ENCODE results near the gene SLC36A3.

SLC36A3 gene

GRCh38 chr5:151317871-151318270 is 14.3 kb upstream of the SLC36A3 start:
- Histone ChIP-seq H4K20me1 (ENCODE audit: insufficient read depth, low read length) (no peaks in the 10 kb centered on the region), H2AFZ (ENCODE audit: low read length) (no peak overlapping the region), H3K36me3 (replicated peaks; ENCODE audit: insufficient read depth, low read length) (no peaks in the 10 kb centered on the region), H3K27ac (ENCODE audit: low read length) (no peak overlapping the region), H3K9me2 (replicated peaks; ENCODE audit: insufficient read depth, low read length) (no peaks in the 10 kb centered on the region), H3K4me2 (ENCODE audit: low read depth, low read length) (no peak overlapping the region), H3K9ac (ENCODE audit: low read length) (no peak overlapping the region), H3F3A (ENCODE audit: insufficient read depth, low read length) (no peaks in the 10 kb centered on the region; the same call in 1 of the 2 replicates), H3K4me1 (ENCODE audit: low read length) (0 out of 2 replicates have a peak, but pooled peaks cover 5% of the 10 kb centered on the region), H3K79me2 (ENCODE audit: low read length) (no peaks in the 10 kb centered on the region), H3K4me3 (ENCODE audit: low read length) (no peak overlapping the region), H3K27me3 (replicated peaks; ENCODE audit: insufficient read depth, low read length) (no peaks in the 10 kb centered on the region), H3K9me3 (replicated peaks; ENCODE audit: insufficient read depth, low read length) (no peaks in the 10 kb centered on the region)
- no peak for DNase-seq
- TF ChIP-seq EZH2phosphoT487 (IDR thresholded peaks at IDR 0.05; ENCODE audit: low read length) (no peak), EZH2 (optimal IDR thresholded peaks at IDR 0.05; ENCODE audit: low read depth, low read length) (no peak), CTCF (IDR thresholded peaks at IDR 0.05; ENCODE audit: low read length) (no peak)

- no peaks in the 10 kb centered on the region for H3K79me2 ChIP-seq (ENCODE audit: low read length)
- TF ChIP-seq EZH2 (optimal IDR thresholded peaks at IDR 0.05; ENCODE audit: low read depth, low read length) (no peak), CTCF (IDR thresholded peaks at IDR 0.05; ENCODE audit: low read length) (peak; percentile 93), EZH2phosphoT487 (IDR thresholded peaks at IDR 0.05; ENCODE audit: low read length) (no peak)
- no peak overlapping the region for H3K4me2 ChIP-seq (ENCODE audit: low read depth, low read length)
- H3K27me3 ChIP-seq (replicated peaks; ENCODE audit: insufficient read depth, low read length), result no peaks in the 10 kb centered on the region
- no peaks in the 10 kb centered on the region for H3K36me3 ChIP-seq (replicated peaks; ENCODE audit: insufficient read depth, low read length)
- H3K4me3 ChIP-seq (ENCODE audit: low read length), result no peak overlapping the region
- 0 out of 2 replicates have a peak, but pooled peaks cover 5% of the 10 kb centered on the region for H3K4me1 ChIP-seq (ENCODE audit: low read length)
- H3K9ac ChIP-seq (ENCODE audit: low read length), result no peak overlapping the region
- H3K27ac ChIP-seq (ENCODE audit: low read length), result no peak overlapping the region
- no peaks in the 10 kb centered on the region; the same call in 1 of the 2 replicates for H3F3A ChIP-seq (ENCODE audit: insufficient read depth, low read length)
- no peaks in the 10 kb centered on the region for H4K20me1 ChIP-seq (ENCODE audit: insufficient read depth, low read length)
- DNase-seq, result peak; percentile 73
- H2AFZ ChIP-seq (ENCODE audit: low read length), result no peak overlapping the region
- H3K9me3 ChIP-seq (replicated peaks; ENCODE audit: insufficient read depth, low read length), result no peaks in the 10 kb centered on the region
- no peaks in the 10 kb centered on the region for H3K9me2 ChIP-seq (replicated peaks; ENCODE audit: insufficient read depth, low read length)
Measured at GRCh38 chr5:151315998-151316597, 12.5 kb upstream of the SLC36A3 start.

GRCh38 chr5:151313357-151313756 is 9.8 kb upstream of the SLC36A3 start:
- Histone ChIP-seq H3F3A (ENCODE audit: insufficient read depth, low read length) (no peaks in the 10 kb centered on the region), H3K36me3 (replicated peaks; ENCODE audit: insufficient read depth, low read length) (no peaks in the 10 kb centered on the region), H3K27me3 (replicated peaks; ENCODE audit: insufficient read depth, low read length) (no peaks in the 10 kb centered on the region), H2AFZ (ENCODE audit: low read length) (no peak overlapping the region), H3K9ac (ENCODE audit: low read length) (no peak overlapping the region), H3K4me3 (ENCODE audit: low read length) (no peak overlapping the region), H3K4me2 (ENCODE audit: low read depth, low read length) (no peak overlapping the region), H3K4me1 (ENCODE audit: low read length) (no peaks in the 10 kb centered on the region), H3K79me2 (ENCODE audit: low read length) (no peaks in the 10 kb centered on the region), H3K27ac (ENCODE audit: low read length) (no peak overlapping the region), H3K9me3 (replicated peaks; ENCODE audit: insufficient read depth, low read length) (no peaks in the 10 kb centered on the region), H4K20me1 (ENCODE audit: insufficient read depth, low read length) (no peaks in the 10 kb centered on the region), H3K9me2 (replicated peaks; ENCODE audit: insufficient read depth, low read length) (no peaks in the 10 kb centered on the region)
- no peak for TF ChIP-seq EZH2 (optimal IDR thresholded peaks at IDR 0.05; ENCODE audit: low read depth, low read length)
- no peak for TF ChIP-seq CTCF (IDR thresholded peaks at IDR 0.05; ENCODE audit: low read length)
- no peak for TF ChIP-seq EZH2phosphoT487 (IDR thresholded peaks at IDR 0.05; ENCODE audit: low read length)
- no peak for DNase-seq
